Kidney epithelial cell (primary cell): Measurements from ENCODE around the gene RPP30. TPM values are rescaled to one million over a fixed set of nuclear protein-coding genes. Genes with fewer than 3 reads are reported as not detected.
A peak's percentile ranks its signal among the peaks of the same experiment; 100 is the strongest.

Source experiments
- DNase-seq: peaks from one replicate; pipeline ENCODE4 v3.0.0-alpha.2; 2010; ENCODE audit warnings: low read depth
- H3K27me3 ChIP-seq: 2 replicates; pipeline ENCODE4 v1.6.0; 2011; ENCODE audit warnings: low read length; ENCODE audit not compliant: control insufficient read depth, insufficient read depth
- H3K36me3 ChIP-seq: 2 replicates; pipeline ENCODE4 v1.5.1; 2011; ENCODE audit warnings: low read length; ENCODE audit not compliant: control insufficient read depth, insufficient read depth
- H3K4me3 ChIP-seq: 2 replicates; pipeline ENCODE4 v1.5.1; 2011; ENCODE audit warnings: low read depth, mild to moderate bottlenecking, control low read depth, low read length
- CTCF ChIP-seq: IDR thresholded peaks from 2 replicates; pipeline ENCODE4 v1.5.1; 2011; ENCODE audit warnings: mild to moderate bottlenecking, moderate library complexity, low read length, control low read depth, inconsistent platforms; ENCODE audit not compliant: insufficient read depth, poor library complexity, severe bottlenecking
- total RNA-seq: library from RNA; depleted of rRNA; stranded (reverse); fragments of >200 nt; gene quantifications from 2 replicates; pipeline ENCODE4 v1.2.3, GENCODE V29; 2015

RPP30 gene
- total RNA-seq, 1 donor from 2014 or later, result 40.7 TPM

GRCh38 chr10:90911133-90912051 lies 39.6 kb downstream of the RPP30 start:
- H3K36me3 ChIP-seq, result no peaks in the 10 kb centered on the region
- no peak for DNase-seq
- no peaks in the 10 kb centered on the region for H3K27me3 ChIP-seq
- no peak overlapping the region for H3K4me3 ChIP-seq
- peak; percentile 78 for TF ChIP-seq CTCF

GRCh38 chr10:90912174-90912573 lies 40.4 kb downstream of the RPP30 start:
- DNase-seq, result no peak
- Histone ChIP-seq H3K4me3 (no peak overlapping the region), H3K36me3 (no peaks in the 10 kb centered on the region), H3K27me3 (no peaks in the 10 kb centered on the region)
- no peak for TF ChIP-seq CTCF

- no peak for TF ChIP-seq CTCF
- H3K36me3 ChIP-seq, result no peaks in the 10 kb centered on the region
- DNase-seq, result no peak
- H3K4me3 ChIP-seq, result no peak overlapping the region
- H3K27me3 ChIP-seq, result no peaks in the 10 kb centered on the region
Observed at GRCh38 chr10:90912854-90913479, 41.2 kb downstream of the RPP30 start.

GRCh38 chr10:90913774-90914420 lies 42.1 kb downstream of the RPP30 start:
- TF ChIP-seq CTCF, result no peak
- H3K27me3 ChIP-seq, result no peaks in the 10 kb centered on the region
- no peak for DNase-seq
- H3K4me3 ChIP-seq, result no peak overlapping the region
- no peaks in the 10 kb centered on the region for H3K36me3 ChIP-seq

GRCh38 chr10:90914992-90915765 lies 43.4 kb downstream of the RPP30 start:
- Histone ChIP-seq H3K27me3 (no peaks in the 10 kb centered on the region), H3K36me3 (no peaks in the 10 kb centered on the region), H3K4me3 (no peak overlapping the region)
- TF ChIP-seq CTCF, result no peak
- no peak for DNase-seq
